Erythroblast (primary cell): ENCODE measurements around the gene TELO2.

ENCODE experiments used
- GATA1 ChIP-seq: IDR thresholded peaks from 2 replicates; pipeline ENCODE4 v1.6.1; 2011; ENCODE audit warnings: low read depth, mild to moderate bottlenecking, control low read depth, low read length, moderate library complexity
- POLR2A ChIP-seq: IDR thresholded peaks from 2 replicates; pipeline ENCODE4 v1.6.1; 2011; ENCODE audit warnings: mild to moderate bottlenecking, low read length

DNA sequence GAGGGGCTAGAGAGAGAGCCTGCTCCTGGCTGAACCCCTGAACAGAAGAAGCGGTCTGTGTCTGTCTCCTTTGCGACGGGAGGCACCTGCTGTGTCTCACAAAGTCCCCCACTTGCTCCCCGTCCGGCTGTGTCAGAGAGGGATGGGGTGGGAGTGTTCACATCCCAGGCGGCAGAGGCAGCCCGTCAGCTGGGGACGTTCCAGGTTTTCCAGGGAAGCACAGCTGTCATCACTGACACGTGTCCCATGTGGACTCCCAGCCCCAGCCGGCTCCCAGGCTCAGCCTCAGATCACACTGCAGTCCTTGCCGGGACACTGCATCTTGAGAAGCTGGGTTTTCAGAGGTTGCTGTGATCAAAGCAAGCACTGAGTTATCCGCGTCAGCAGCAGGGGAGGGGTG lies 1.6 kb downstream of the TELO2 start:
- TF ChIP-seq POLR2A (no peak), GATA1 (no peak)
